ENCODE measurements around the gene MTPN. TPM values are rescaled to one million over a fixed set of nuclear protein-coding genes. Genes with fewer than 3 reads are reported as not detected.

MTPN gene
- total RNA-seq, 1 donor from 2014 or later = 87.2 TPM

DNA sequence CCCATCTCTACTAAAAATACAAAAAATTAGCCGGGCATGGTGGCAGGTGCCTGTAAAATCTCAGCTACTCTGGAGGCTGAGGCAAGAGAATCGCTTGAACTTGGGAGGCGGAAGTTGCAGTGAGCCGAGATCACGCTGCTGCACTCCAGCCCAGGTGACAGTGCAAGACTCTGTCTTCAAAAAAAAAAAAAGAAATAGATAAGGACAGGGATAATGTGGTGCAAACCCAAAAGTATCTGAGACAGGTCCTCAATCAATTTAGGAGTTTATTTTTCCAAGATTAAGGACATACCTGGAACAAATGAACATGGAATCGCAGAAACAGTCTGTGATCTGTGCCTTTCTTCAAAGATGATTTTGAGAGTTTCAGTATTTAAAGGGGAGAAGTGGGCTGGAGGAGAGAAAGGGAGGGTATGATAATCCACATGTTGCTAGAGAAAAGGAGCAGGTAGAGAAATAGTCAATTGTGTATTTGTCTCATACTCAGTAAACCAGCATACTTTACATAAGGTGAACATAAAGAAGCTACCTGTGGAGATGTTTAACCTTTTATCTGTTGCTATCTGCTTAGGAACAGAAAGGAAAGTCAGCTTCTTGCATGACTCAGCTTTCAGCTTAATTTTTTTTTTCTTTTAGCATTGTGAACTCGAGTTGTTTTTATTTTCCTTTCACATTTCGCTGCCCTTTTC lies 4.9 kb upstream of the MTPN start:
- no peak for DNase-seq (ENCODE audit: low spot score)

GRCh38 chr7:135980665-135981180 lies 3.6 kb upstream of the MTPN start:
- DNase-seq (ENCODE audit: low spot score) = no peak

DNA sequence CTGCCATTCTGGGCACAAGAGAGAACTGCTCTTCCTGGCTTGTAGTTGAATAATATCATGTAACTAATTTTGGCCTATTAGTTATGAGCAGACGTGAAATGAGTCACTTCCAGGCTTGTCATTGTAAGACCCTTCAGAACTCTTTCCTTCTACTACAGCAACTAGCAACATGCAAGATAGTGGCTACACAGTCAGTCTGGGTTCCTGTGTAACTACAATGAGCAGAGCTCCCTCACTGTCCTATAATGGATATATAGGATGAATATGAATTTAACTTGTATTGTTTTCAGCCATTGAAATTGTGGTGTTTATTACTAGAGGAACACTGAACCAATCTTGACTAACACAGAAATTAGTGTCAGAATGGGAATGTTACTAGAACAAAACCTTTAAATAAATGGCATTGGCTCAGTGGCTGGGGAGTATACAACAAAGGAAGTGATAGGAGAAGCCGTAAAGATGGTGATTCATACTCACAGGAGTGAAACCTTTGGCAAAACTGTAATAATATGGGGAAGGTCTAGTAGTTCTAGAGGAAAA lies 2.9 kb upstream of the MTPN start:
- no peak for DNase-seq (ENCODE audit: low spot score)

DNA sequence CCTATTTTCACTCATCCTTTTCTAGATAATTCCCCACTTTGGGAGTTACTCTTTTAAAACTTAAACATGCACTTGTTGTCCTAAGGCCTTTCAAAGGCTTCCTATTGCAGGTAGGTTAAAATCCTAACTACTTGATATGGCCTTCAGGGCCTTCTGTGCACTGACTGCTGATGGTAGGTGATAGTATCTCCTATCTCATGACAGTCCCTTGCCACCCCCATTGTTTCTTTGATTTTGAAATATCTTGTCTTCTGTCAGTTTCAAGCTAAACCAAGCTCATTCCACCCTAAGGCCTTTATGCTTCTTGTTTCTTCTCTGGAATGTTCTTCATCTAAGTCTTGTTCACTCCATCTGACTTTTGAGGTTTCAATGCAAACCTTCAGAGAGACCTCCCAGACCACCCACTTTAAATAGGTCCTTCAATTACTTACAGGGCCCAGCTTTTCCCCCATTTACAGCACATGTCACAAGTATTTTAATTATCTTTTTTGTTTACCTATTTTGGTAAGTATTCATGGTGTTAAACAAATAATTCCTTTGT lies 2.4 kb upstream of the MTPN start:
- no peak for DNase-seq (ENCODE audit: low spot score)

DNA sequence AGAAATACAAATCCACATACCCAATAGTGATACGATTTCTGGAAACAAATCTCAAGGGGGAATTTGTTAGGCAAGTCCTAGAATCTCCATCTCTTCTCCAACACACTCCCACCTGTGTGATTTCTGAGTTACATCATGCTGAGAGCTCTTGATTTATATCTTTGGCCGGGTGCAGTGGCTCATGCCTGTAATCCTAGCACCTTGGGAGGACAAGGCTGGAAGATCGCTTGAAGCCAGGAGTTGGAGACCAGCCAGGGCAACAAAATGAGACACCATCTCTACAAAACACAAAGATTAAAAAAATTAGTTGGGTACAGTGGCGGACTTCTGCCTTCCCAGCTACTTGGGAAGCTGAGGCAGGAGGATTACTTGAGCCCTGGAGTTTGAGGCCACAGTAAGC lies 1.5 kb upstream of the MTPN start:
- DNase-seq (ENCODE audit: low spot score) = no peak

GRCh38 chr7:135977742-135978066 lies 545 bp upstream of the MTPN start:
- no peak for DNase-seq (ENCODE audit: low spot score)

DNA sequence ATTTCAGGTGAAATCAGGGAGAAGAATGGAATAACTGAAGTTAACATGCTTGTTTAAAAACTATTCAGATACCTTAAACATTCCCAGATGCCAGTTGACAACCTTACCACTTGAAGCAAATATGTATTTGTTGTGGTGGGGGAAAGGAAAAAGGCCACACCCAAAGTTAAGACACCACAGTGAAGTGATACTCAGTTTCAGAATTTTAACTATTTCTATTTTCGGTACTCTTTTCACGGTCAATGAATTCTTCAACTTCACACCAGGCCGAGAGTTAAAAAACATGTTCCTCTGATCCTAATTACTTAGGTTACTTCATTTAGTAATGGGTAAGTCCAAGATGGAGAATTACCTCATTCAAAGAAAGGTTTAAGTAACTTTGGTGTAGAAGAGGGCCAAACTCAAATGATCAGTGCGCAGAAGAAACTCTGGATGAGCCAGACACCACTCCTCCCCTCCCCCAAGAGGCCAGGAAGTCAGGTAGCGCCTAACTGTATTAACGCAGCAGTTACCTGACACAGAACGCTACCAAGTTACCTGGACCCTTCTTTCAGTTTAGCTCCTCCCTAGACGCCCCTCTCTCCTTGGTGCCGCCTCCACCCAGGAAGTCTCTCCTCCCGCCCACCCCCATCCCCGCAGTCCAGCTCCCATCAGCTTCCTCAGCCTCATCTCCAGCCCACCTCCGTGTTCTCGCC lies 700 bp downstream of the MTPN start:
- DNase-seq (ENCODE audit: low spot score) = no peak

DNA sequence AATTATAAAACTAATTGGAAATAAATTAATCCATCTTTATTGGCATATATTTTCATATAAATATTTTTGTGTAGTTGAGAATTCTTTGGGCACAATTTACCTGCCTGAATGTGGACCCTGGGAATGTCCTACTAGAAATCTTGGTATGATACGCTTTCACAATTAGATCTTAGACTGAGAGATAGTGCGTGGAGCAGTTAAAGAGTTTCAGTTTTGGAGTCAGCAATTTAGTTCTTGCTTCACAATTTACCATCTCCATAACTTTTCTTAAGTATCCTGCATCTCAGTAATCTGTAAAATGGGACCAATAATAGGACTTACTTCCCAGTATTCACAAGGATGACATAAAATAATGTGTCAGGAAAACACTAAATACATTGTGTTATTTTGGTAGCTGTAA lies 2.0 kb downstream of the MTPN start:
- no peak for DNase-seq (ENCODE audit: low spot score)

GRCh38 chr7:135974667-135975066 lies 2.5 kb downstream of the MTPN start:
- DNase-seq (ENCODE audit: low spot score) = no peak

DNA sequence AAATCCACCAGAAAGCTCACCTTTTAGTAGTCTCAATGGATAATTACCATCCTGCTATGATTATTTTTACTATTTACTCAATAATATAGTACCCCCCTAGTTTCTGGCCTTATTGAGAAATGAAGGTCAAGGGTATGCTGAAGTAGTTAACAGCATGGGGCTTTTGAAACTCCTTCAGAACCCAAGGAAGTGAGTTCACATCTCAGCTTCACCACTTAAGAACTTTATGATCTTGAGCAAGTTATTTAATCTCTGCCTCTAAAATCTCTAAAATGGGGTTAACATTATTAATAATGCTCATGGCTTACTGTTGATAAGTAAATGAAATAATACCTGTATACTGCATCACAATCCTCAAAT lies 5.8 kb downstream of the MTPN start:
- DNase-seq (ENCODE audit: low spot score) = no peak

DNA sequence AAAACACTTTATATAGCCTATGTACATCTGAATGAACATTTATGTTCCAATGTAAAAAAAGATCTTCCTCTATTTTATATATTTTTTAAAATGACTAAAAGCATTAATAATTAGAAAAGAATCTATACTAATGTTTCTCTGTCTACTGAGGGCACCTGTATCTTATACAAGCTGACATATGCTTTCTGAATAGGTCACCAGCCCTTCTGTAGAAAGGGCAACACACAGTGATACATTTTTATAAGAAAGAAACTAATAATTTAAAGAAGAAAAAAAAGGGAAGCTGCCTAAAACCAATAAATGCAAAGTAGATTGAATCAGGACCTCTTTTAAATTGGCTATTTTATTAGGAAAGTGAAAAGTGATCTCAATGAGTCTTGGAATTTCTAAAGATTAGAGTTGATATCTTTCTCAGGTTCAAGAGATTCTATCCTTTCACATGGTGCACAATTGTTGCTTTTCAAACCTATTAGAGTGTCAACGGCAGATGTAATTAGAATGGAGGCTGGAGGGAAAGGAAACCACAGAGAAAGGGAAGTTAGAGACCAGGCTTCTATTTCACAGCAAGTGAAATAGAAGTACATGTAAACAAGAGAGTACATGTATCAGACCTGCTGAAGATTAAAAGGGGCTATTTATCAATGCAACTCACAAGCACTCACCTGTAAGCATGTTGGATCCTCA lies 6.3 kb downstream of the MTPN start:
- DNase-seq (ENCODE audit: low spot score) = no peak

- DNase-seq (ENCODE audit: low spot score) = no peak
Observed at GRCh38 chr7:135970045-135970444, 7.1 kb downstream of the MTPN start.

GRCh38 chr7:135966341-135967043 lies 10.7 kb downstream of the MTPN start:
- no peak for DNase-seq (ENCODE audit: low spot score)

GRCh38 chr7:135965602-135966001 lies 11.6 kb downstream of the MTPN start:
- DNase-seq (ENCODE audit: low spot score) = no peak

- DNase-seq (ENCODE audit: low spot score) = no peak
Observed at GRCh38 chr7:135964791-135965190, 12.4 kb downstream of the MTPN start.

- no peak for DNase-seq (ENCODE audit: low spot score)
Observed at GRCh38 chr7:135964274-135964673, 12.9 kb downstream of the MTPN start.

DNA sequence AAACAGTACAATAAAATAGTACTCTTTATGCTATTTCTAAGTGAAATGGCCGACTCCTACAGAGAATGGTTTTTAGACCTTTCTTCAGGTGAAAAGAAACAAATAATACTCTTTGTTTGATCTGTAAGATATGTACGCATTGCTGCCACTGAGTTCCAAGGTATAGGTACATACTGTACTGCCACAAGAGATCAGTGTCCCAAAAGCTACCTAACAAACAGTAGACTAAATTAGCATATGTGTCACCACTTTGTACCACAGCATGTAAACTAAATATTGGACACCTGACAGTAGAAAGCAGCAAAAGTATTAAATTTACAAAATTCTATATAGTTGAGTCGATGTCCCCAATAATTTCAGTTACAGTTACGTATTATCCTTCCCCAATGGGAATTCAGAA lies 14.4 kb downstream of the MTPN start:
- no peak for DNase-seq (ENCODE audit: low spot score)

DNA sequence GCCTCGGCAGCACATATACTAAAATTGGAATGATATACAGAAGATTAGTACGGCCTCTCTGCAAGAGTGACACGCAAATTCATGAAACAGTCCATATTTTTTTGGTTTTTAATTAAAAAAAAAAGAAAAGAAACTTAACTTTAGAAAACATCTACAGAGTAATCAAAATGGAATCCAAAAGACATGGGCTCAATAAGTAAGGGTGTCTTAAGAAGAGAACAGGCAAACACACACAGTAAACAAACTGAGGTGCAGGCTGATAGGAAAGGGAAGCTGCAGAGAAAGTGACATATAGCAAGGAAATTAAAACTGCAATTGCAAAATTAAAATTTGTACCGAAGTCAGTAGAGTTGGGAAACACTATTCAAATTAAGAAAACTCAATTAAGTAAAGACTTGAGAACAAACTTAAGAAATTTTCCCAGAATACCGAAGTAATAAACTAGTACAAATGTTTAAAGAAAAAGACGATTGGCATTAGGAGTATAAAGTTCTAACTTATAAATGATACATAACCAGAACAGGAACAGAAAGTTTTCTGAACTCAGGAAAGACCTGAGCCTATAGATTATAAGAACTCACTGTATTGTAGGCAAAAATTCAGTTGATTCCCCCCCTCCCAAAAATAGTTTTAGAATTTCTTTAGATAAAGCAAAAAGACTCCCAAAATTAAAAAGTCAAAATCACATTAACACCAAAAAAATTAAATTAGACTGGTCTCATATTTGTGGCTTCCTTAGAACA lies 16.3 kb downstream of the MTPN start:
- no peak for DNase-seq (ENCODE audit: low spot score)

GRCh38 chr7:135959646-135960363 lies 17.4 kb downstream of the MTPN start:
- DNase-seq (ENCODE audit: low spot score) = no peak

DNA sequence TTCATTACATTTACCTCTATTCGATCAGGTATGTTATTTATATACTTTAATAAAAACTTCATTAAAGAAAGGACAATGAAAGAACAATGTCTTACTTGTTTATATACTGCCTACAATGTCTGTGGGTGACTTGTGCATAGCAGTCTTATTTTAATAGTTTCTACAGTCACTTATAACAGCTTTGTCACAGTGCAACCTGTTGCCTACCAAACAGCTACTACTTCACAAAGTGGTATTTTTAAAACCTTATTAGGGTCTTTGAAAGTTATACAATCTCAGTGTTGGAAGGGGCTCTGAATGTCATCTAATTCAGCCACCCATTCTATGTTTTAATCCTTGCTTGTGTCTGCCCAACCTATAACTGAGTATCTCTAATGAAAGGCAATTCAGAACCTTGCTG lies 19.0 kb downstream of the MTPN start:
- no peak for DNase-seq (ENCODE audit: low spot score)

Measured in umbilical cord (tissue), 2 donors.